GM12878 (cell line): Measurements from ENCODE around the gene LFNG. TPM values are rescaled to one million over a fixed set of nuclear protein-coding genes. Genes with fewer than 3 reads are reported as not detected.

Source experiments
- ATAC-seq: fragments of 200-7000 bp; cut with Tn5 transposase; 3 replicates; pipeline ENCODE4 v1.9.1; 2020; ENCODE audit warnings: mild to moderate bottlenecking, moderate library complexity
- BruUV-seq: library from RNA; stranded (reverse); fragments of 400-500 nt; replicated peaks from 2 replicates; lab custom pipeline; 2021; lab: Mats Ljungman, UMichigan
- CTCF ChIA-PET: fragments of 300-600 bp; sonication (Branson Sonifier 250); formaldehyde crosslinking; extraction: SDS; loops from one replicate; lab custom pipeline; 2021; ENCODE audit warnings: inconsistent platforms; lab: Yijun Ruan, JAX
- POLR2A ChIA-PET: fragments of 350-600 bp; formaldehyde crosslinking; extraction: SDS; loops from one replicate; lab custom pipeline; 2021; ENCODE audit warnings: inconsistent platforms; lab: Charles Lee
- RAD21 ChIA-PET: fragments of 300-600 bp; sonication (Branson Sonifier 250); formaldehyde crosslinking; loops from one replicate; lab custom pipeline; 2023; ENCODE audit warnings: antibody characterized with exemption; ENCODE audit not compliant: unreplicated experiment; lab: Charles Lee
- SMC1A ChIA-PET: fragments of 300-600 bp; sonication (Branson Sonifier 250); formaldehyde crosslinking; loops from one replicate; lab custom pipeline; 2023; ENCODE audit not compliant: unreplicated experiment, uncharacterized antibody; lab: Charles Lee
- DNase-seq: peaks from one replicate; pipeline ENCODE4 v3.0.0-alpha.2; 2011; ENCODE audit warnings: low read depth, low spot score
- FAIRE-seq: peaks from 3 replicates; lab custom pipeline; 2011; peaks lifted over from hg19 to GRCh38; lab: Jason Lieb, UNC
- H2AFZ ChIP-seq: 2 replicates; pipeline ENCODE4 v1.6.0; 2011; ENCODE audit warnings: low read depth, low read length, control low read depth; ENCODE audit not compliant: control insufficient read depth
- H3K27ac ChIP-seq: 2 replicates; pipeline ENCODE4 v1.5.1; 2011; ENCODE audit warnings: control low read depth; ENCODE audit not compliant: control insufficient read depth, insufficient read depth
- H3K27me3 ChIP-seq, 2 experiments: replicated peaks in 1 of 2; 2 replicates each; pipeline versions ENCODE4 v1.6.0 to v1.6.1; 2011; ENCODE audit warnings: low read length in 1 of 2; ENCODE audit not compliant: control insufficient read depth in 2 of 2, insufficient read depth in 2 of 2
- H3K36me3 ChIP-seq, 2 experiments: 2 replicates each; pipeline ENCODE4 v1.5.1; 2011; ENCODE audit warnings: low read length in 1 of 2; ENCODE audit not compliant: control insufficient read depth in 2 of 2, insufficient read depth in 2 of 2
- H3K4me1 ChIP-seq: 2 replicates; pipeline ENCODE4 v1.6.1; 2011; ENCODE audit warnings: mild to moderate bottlenecking, low read length, moderate library complexity, mixed read lengths; ENCODE audit not compliant: control insufficient read depth, insufficient read depth
- H3K4me2 ChIP-seq: 2 replicates; pipeline ENCODE4 v1.6.0; 2011; ENCODE audit warnings: control low read depth; ENCODE audit not compliant: control insufficient read depth, insufficient read depth
- H3K4me3 ChIP-seq: fragments of 200-600 bp; sonication (generic); 2 replicates; pipeline ENCODE4 v1.5.1; 2016
- H3K79me2 ChIP-seq: 2 replicates; pipeline ENCODE4 v1.6.0; 2011; ENCODE audit warnings: low read length; ENCODE audit not compliant: control insufficient read depth, insufficient read depth
- H3K9ac ChIP-seq: 2 replicates; pipeline ENCODE4 v1.8.0; 2011; ENCODE audit warnings: low read length, control low read depth, mixed read lengths; ENCODE audit not compliant: control insufficient read depth, insufficient read depth
- H3K9me3 ChIP-seq: replicated peaks from 3 replicates; pipeline ENCODE4 v1.5.1; 2011; ENCODE audit warnings: mild to moderate bottlenecking, low read length; ENCODE audit not compliant: control insufficient read depth, insufficient read depth
- H4K20me1 ChIP-seq: 2 replicates; pipeline ENCODE4 v1.6.0; 2011; ENCODE audit not compliant: control insufficient read depth, insufficient read depth
- ATF7 ChIP-seq: fragments of 450-650 bp; IDR thresholded peaks from 2 replicates; pipeline ENCODE4 v1.6.1; 2016; ENCODE audit warnings: low read depth, mild to moderate bottlenecking
- CHD1 ChIP-seq: IDR thresholded peaks from 2 replicates; pipeline ENCODE4 v1.6.1; 2012; ENCODE audit warnings: low read depth, low read length, improper control_type of control experiment
- HDAC6 ChIP-seq: fragments of 200-600 bp; sonication (generic); IDR thresholded peaks from one replicate; pipeline ENCODE4 v1.8.0; 2017; ENCODE audit warnings: antibody characterized with exemption; ENCODE audit not compliant: unreplicated experiment
- MEF2A ChIP-seq: IDR thresholded peaks from 2 replicates; pipeline ENCODE4 v1.6.1; 2011; ENCODE audit warnings: low read depth, mild to moderate bottlenecking, low read length, moderate library complexity; ENCODE audit not compliant: insufficient read depth
- SMAD5 ChIP-seq: IDR thresholded peaks from 2 replicates; pipeline ENCODE4 v1.6.1; 2016; ENCODE audit warnings: antibody characterized with exemption, low read depth
- TBL1XR1 ChIP-seq: IDR thresholded peaks from 2 replicates; pipeline ENCODE4 v1.6.1; 2012; ENCODE audit warnings: low read depth, low read length, improper control_type of control experiment
- USF2 ChIP-seq: IDR thresholded peaks from 2 replicates; pipeline ENCODE4 v1.6.1; 2011; ENCODE audit warnings: low read depth, low read length, improper control_type of control experiment, borderline replicate concordance
- WGBS: methylation state at CpG from one replicate; pipeline ENCODE4 v1.1.6; 2016; ENCODE audit warnings: low lambda C conversion rate; ENCODE audit not compliant: insufficient replicate concordance, insufficient coverage; ENCODE audit errors: missing lambda C conversion rate; 5-methylcytosine and 5-hydroxymethylcytosine counted together
- in situ Hi-C: fragments of 300-500 bp; cut with MboI; formaldehyde crosslinking; loops from 9 replicates; pipeline ENCODE4 v1.14.3; 2018; ENCODE audit warnings: mixed read lengths
- intact Hi-C: fragments of 100-400 bp; cut with micrococcal nuclease; formaldehyde crosslinking; loops from one replicate; pipeline ENCODE4 v1.14.2; 2022; ENCODE audit not compliant: unreplicated experiment
- polyA plus RNA-seq, 11 experiments: library from polyadenylated mRNA; depleted of rRNA in 4 of 11; unstranded in 6 of 11; stranded (reverse) in 5 of 11; fragments of >200 nt; fragmentation: Nextera tagmentation in 4 of 11; fragmentation: Illumina TruSeq in 1 of 11; extraction: Ambion mirVana in 4 of 11; extraction: Trizol in 1 of 11; gene quantifications; 1 replicate in 1 of 11; 2 replicates in 10 of 11; pipeline versions ENCODE4 v1.2.1 to v1.2.3, GENCODE V29; 2011 to 2016; ENCODE audit warnings: inconsistent platforms in 2 of 11, missing spikeins in 2 of 11, low read depth in 1 of 11
- total RNA-seq, 4 experiments: library from RNA; depleted of rRNA in 3 of 4; stranded (reverse); fragments of >200 nt in 3 of 4; fragmentation: Illumina TruSeq in 1 of 4; extraction: Trizol in 1 of 4; gene quantifications; 2 replicates each; pipeline versions ENCODE4 v1.2.1 to v1.2.3, GENCODE V29; 2013 to 2021

The LFNG gene
- total and polyA plus RNA-seq, 10 of the 15 experiments (the other 5 are each of a cell fraction or from before 2014, with no cell fraction given) = 0.09 to 0.68 (median 0.33) TPM; not detected in 2

- ChIA-PET POLR2A (no interaction called here), SMC1A (interaction anchor here (1.5 to 1.8 kb wide), 2 partner anchors 20 to 117 kb away, joined by 3 to 6 read pairs; no protein-coding TSS in a partner anchor), RAD21 (interaction anchor here (1.7 to 3.7 kb wide), 2 partner anchors 19 to 123 kb away, joined by 6 to 42 read pairs; no protein-coding TSS in a partner anchor), CTCF (interaction anchor here (1.2 to 6.7 kb wide), 4 partner anchors 12 to 65 kb away, joined by 6 to 114 read pairs (median 13); no protein-coding TSS in a partner anchor)
- Histone ChIP-seq H3K4me1 (no peaks in the 10 kb centered on the region), H3K27ac (no peak overlapping the region), H3K9ac (no peak overlapping the region), H4K20me1 (no peaks in the 10 kb centered on the region), H3K9me3 (no peaks in the 10 kb centered on the region), H2AFZ (no peak overlapping the region), H3K36me3 (no peaks in the 10 kb centered on the region), H3K27me3 (no peaks in the 10 kb centered on the region), H3K4me3 (no peak overlapping the region), H3K4me2 (no peak overlapping the region), H3K79me2 (no peaks in the 10 kb centered on the region)
- 27% methylated on average over 17 of the region's 17 CpGs for WGBS
- BruUV-seq = no TSS peak
- FAIRE-seq = no peak
- intact Hi-C loops = no loop called here
- TF ChIP-seq TBL1XR1 (no peak), SMAD5 (no peak), HDAC6 (no peak), MEF2A (no peak)
- no peak; the same call in 2 of the 3 replicates for ATAC-seq
- in situ Hi-C loops = no loop called here
- no peak for DNase-seq
Measured at GRCh38 chr7:2471396-2471795, 48.2 kb upstream of the LFNG start.

GRCh38 chr7:2472739-2473138, 46.8 kb upstream of the LFNG start:
- RAD21 ChIA-PET = interaction anchor here (0.7 kb wide), 1 partner anchor 207 kb away, joined by 3 read pairs; no protein-coding TSS in a partner anchor
- POLR2A ChIA-PET = interaction anchor here (0.6 kb wide), 1 partner anchor 124 kb away, joined by 3 read pairs; no protein-coding TSS in a partner anchor
- FAIRE-seq (no peak), ATAC-seq (no peak), DNase-seq (no peak)
- H4K20me1 ChIP-seq = no peaks in the 10 kb centered on the region
- SMC1A ChIA-PET = interaction anchor here (0.6 kb wide), 1 partner anchor 53 kb away, joined by 3 read pairs; no protein-coding TSS in a partner anchor
- no peaks in the 10 kb centered on the region for H3K4me1 ChIP-seq
- H2AFZ ChIP-seq = no peak overlapping the region
- H3K36me3 ChIP-seq = no peaks in the 10 kb centered on the region
- H3K27me3 ChIP-seq = no peaks in the 10 kb centered on the region
- intact Hi-C loops = no loop called here
- H3K9me3 ChIP-seq = no peaks in the 10 kb centered on the region
- no peak overlapping the region for H3K27ac ChIP-seq
- no TSS peak for BruUV-seq
- no peak overlapping the region for H3K9ac ChIP-seq
- in situ Hi-C loops = no loop called here
- no peak for TF ChIP-seq USF2
- TF ChIP-seq CHD1 = no peak
- no peak for TF ChIP-seq ATF7
- no peak overlapping the region for H3K4me3 ChIP-seq
- H3K4me2 ChIP-seq = no peak overlapping the region
- no peaks in the 10 kb centered on the region for H3K79me2 ChIP-seq
- 69% methylated on average over 5 of the region's 6 CpGs for WGBS
- CTCF ChIA-PET = interaction anchor here (0.6 kb wide), 1 partner anchor 115 kb away, joined by 4 read pairs; no protein-coding TSS in a partner anchor
